ENCODE results near the gene FRAS1. TPM values are rescaled to one million over a fixed set of nuclear protein-coding genes. Genes with fewer than 3 reads are reported as not detected.

FRAS1 gene
- total RNA-seq, 2 experiments from 2014 or later = 0.05 to 0.22 TPM

DNA sequence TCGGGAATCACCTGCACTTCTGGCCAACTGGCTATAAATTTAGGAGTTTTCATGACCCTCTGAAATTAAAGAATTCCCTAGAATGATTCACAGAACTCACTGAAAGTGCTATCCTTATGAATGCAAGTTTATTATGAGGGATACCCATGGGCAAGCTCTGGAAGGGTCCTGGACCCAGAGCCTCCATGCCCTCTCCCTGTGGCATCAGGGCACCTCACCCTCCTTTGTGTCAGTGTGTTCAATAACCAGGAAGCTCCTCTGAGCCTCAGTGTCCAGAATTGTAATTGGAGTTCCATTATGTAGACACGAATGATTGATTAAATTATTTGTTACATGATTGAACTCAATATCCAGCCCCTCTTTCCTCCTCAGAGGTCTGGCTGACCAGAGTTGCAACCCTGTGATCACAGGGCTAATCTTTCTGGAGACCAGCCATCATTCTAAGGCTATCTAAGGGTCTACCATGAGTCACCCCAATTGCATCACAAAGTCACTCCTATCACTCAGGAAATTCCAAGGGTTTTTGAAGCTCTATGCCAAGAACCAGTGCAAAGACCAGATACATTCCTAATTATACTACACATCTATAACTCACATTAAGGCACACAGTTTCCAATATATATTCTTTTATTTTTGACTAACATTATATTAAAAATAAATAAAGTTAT, 503.3 kb downstream of the FRAS1 start:
- Mint-ChIP-seq H3K4me1 (ENCODE audit: low read depth) (no peaks in the 10 kb centered on the region), H3K27ac (no peak overlapping the region), H3K36me3 (ENCODE audit: low read depth) (no peaks in the 10 kb centered on the region), H3K27me3 (no peaks in the 10 kb centered on the region), H3K4me3 (no peak overlapping the region), H3K9me3 (no peaks in the 10 kb centered on the region)
- DNase-seq (no peak), ATAC-seq (no peak)
- POLR2A ChIA-PET = interaction anchor here (1.1 kb wide), 1 partner anchor 29 kb away, joined by 3 read pairs; no protein-coding TSS in a partner anchor
- CTCF ChIA-PET = no interaction called here
- TF ChIP-seq, protein P1, sequence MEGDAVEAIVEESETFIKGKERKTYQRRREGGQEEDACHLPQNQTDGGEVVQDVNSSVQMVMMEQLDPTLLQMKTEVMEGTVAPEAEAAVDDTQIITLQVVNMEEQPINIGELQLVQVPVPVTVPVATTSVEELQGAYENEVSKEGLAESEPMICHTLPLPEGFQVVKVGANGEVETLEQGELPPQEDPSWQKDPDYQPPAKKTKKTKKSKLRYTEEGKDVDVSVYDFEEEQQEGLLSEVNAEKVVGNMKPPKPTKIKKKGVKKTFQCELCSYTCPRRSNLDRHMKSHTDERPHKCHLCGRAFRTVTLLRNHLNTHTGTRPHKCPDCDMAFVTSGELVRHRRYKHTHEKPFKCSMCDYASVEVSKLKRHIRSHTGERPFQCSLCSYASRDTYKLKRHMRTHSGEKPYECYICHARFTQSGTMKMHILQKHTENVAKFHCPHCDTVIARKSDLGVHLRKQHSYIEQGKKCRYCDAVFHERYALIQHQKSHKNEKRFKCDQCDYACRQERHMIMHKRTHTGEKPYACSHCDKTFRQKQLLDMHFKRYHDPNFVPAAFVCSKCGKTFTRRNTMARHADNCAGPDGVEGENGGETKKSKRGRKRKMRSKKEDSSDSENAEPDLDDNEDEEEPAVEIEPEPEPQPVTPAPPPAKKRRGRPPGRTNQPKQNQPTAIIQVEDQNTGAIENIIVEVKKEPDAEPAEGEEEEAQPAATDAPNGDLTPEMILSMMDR (IDR thresholded peaks at IDR 0.05) = no peak
- intact Hi-C loops (cut with micrococcal nuclease) = no loop called here

- intact Hi-C loops (cut with micrococcal nuclease) = no loop called here
- no peak for DNase-seq
- no peak overlapping the region for H3K4me3 Mint-ChIP-seq
- H3K27ac Mint-ChIP-seq = no peak overlapping the region
- no peaks in the 10 kb centered on the region for H3K27me3 Mint-ChIP-seq
- H3K36me3 Mint-ChIP-seq (ENCODE audit: low read depth) = no peaks in the 10 kb centered on the region
- ChIA-PET CTCF (no interaction called here), POLR2A (interaction anchor here (1.1 kb wide), 1 partner anchor 30 kb away, joined by 3 read pairs; no protein-coding TSS in a partner anchor)
- TF ChIP-seq, protein P1 (IDR thresholded peaks at IDR 0.05) = no peak
- ATAC-seq = no peak
- no peaks in the 10 kb centered on the region for H3K4me1 Mint-ChIP-seq (ENCODE audit: low read depth)
- no peaks in the 10 kb centered on the region for H3K9me3 Mint-ChIP-seq
Observed at GRCh38 chr4:78561677-78562076, 504.6 kb downstream of the FRAS1 start.

- TF ChIP-seq, protein P1 (IDR thresholded peaks at IDR 0.05) = no peak
- H3K27me3 Mint-ChIP-seq = no peaks in the 10 kb centered on the region
- ATAC-seq (no peak), DNase-seq (no peak)
- ChIA-PET CTCF (no interaction called here), POLR2A (no interaction called here)
- no peaks in the 10 kb centered on the region for H3K36me3 Mint-ChIP-seq (ENCODE audit: low read depth)
- no peaks in the 10 kb centered on the region for H3K9me3 Mint-ChIP-seq
- H3K4me3 Mint-ChIP-seq = no peak overlapping the region
- intact Hi-C loops (cut with micrococcal nuclease) = no loop called here
- no peaks in the 10 kb centered on the region for H3K4me1 Mint-ChIP-seq (ENCODE audit: low read depth)
- H3K27ac Mint-ChIP-seq = no peak overlapping the region
Observed at GRCh38 chr4:78562687-78563086, 505.6 kb downstream of the FRAS1 start.

DNA sequence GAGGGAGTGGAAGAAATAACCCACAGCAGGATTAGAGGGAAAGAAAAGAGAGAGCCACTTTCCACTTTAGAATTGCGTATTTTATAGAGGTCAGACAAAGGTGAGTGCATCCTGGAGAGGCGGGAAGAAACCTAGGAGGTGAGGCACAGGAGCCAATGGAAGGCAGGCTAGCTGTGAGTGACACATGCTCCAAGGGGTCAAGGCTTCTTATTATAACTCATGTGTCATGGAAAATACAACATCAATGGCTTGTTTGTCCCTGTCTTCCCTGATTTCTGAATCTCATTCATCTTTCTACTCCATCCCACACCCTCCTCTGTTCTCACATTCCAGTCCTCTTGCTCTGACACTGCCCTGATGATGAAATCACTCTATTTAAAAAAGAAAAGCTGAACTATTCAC, 508.8 kb downstream of the FRAS1 start:
- DNase-seq (no peak), ATAC-seq (no peak)
- no peaks in the 10 kb centered on the region for H3K9me3 Mint-ChIP-seq
- CTCF ChIA-PET = no interaction called here
- POLR2A ChIA-PET = no interaction called here
- H3K36me3 Mint-ChIP-seq (ENCODE audit: low read depth) = no peaks in the 10 kb centered on the region
- no peak overlapping the region for H3K4me3 Mint-ChIP-seq
- no peak overlapping the region for H3K27ac Mint-ChIP-seq
- intact Hi-C loops (cut with micrococcal nuclease) = no loop called here
- TF ChIP-seq, protein P1 (IDR thresholded peaks at IDR 0.05) = no peak
- peaks cover 2% of the 10 kb centered on the region for H3K27me3 Mint-ChIP-seq
- H3K4me1 Mint-ChIP-seq (ENCODE audit: low read depth) = no peaks in the 10 kb centered on the region

GRCh38 chr4:78566834-78567499, 509.8 kb downstream of the FRAS1 start:
- Mint-ChIP-seq H3K36me3 (ENCODE audit: low read depth) (no peaks in the 10 kb centered on the region), H3K4me1 (ENCODE audit: low read depth) (no peaks in the 10 kb centered on the region), H3K27me3 (peaks cover 2% of the 10 kb centered on the region), H3K27ac (no peak overlapping the region), H3K9me3 (no peaks in the 10 kb centered on the region), H3K4me3 (no peak overlapping the region)
- CTCF ChIA-PET = no interaction called here
- ATAC-seq (no peak), DNase-seq (no peak)
- POLR2A ChIA-PET = no interaction called here
- intact Hi-C loops (cut with micrococcal nuclease) = no loop called here
- TF ChIP-seq, protein P1 (IDR thresholded peaks at IDR 0.05) = no peak

All from activated CD8-positive, alpha-beta T cell treated with anti-CD3 and anti-CD28 coated beads for 36 hours (primary cell).